Stimulated activated naive CD8-positive, alpha-beta T cell treated with anti-CD3 and anti-CD28 coated beads, Interleukin-15, amount 100 ng/mL, for 72 hours (primary cell): Measurements from ENCODE around the gene NPPC.
A peak's percentile ranks its signal among the peaks of the same experiment; 100 is the strongest.
"Not testable (repeated sequence)": the region's sequence is repeated elsewhere in the genome, so short reads cannot be mapped to it uniquely, and the experiment has no call there.

Experiments
- ATAC-seq: fragments of 150-1000 bp; cut with Tn5 transposase; 2 replicates; pipeline ENCODE4 v1.10.0; 2021; ENCODE audit warnings: mild to moderate bottlenecking, moderate library complexity
- DNase-seq, 2 donors: peaks; one replicate each; pipeline ENCODE4 v3.0.0; 2021 to 2022
- H3K27ac Mint-ChIP-seq, 2 donors: one replicate each; pipeline ENCODE4 v1.8.0; 2022; ENCODE audit warnings: mild to moderate bottlenecking in 2 of 2, mixed read lengths in 2 of 2, moderate library complexity in 2 of 2
- H3K27me3 Mint-ChIP-seq: one replicate; pipeline ENCODE4 v1.8.0; 2022; ENCODE audit warnings: mixed read lengths
- H3K4me1 Mint-ChIP-seq: one replicate; pipeline ENCODE4 v1.8.0; 2022; ENCODE audit warnings: mild to moderate bottlenecking, mixed read lengths
- H3K4me3 Mint-ChIP-seq, 2 donors: one replicate each; pipeline ENCODE4 v1.8.0; 2022; ENCODE audit warnings: mild to moderate bottlenecking in 2 of 2, mixed read lengths in 2 of 2, moderate library complexity in 1 of 2
- H3K9me3 Mint-ChIP-seq, 2 donors: one replicate each; pipeline ENCODE4 v1.8.0; 2022; ENCODE audit warnings: mixed read lengths in 2 of 2

NPPC gene

GRCh38 chr2:231917280-231918066, 8.7 kb downstream of the NPPC start:
- ATAC-seq, result no peak

GRCh38 chr2:231914077-231914690, 12.0 kb downstream of the NPPC start:
- Mint-ChIP-seq H3K27ac (peak overlapping the region in 1 of 2 donors; percentile 59), H3K4me3 (no peak overlapping the region), H3K9me3 (no peaks in the 10 kb centered on the region), H3K27me3 (no peaks in the 10 kb centered on the region), H3K4me1 (peaks cover 18% of the 10 kb centered on the region)
- DNase-seq (no peak), ATAC-seq (no peak)

More at GRCh38 chr2:231917280-231918066, 8.7 kb downstream of the NPPC start:
- Mint-ChIP-seq H3K27ac (no peak overlapping the region), H3K4me1 (no peaks in the 10 kb centered on the region), H3K27me3 (peaks cover 5% of the 10 kb centered on the region), H3K9me3 (no peaks in the 10 kb centered on the region), H3K4me3 (no peak overlapping the region)
- DNase-seq, result no peak

GRCh38 chr2:231911381-231911780, 14.8 kb downstream of the NPPC start:
- no peak overlapping the region for H3K4me3 Mint-ChIP-seq
- ATAC-seq (no peak), DNase-seq (no peak)
- H3K27ac Mint-ChIP-seq, result no peak overlapping the region
- H3K27me3 Mint-ChIP-seq, result no peaks in the 10 kb centered on the region
- peaks cover 18% of the 10 kb centered on the region for H3K4me1 Mint-ChIP-seq
- H3K9me3 Mint-ChIP-seq, result no peaks in the 10 kb centered on the region

- H3K9me3 Mint-ChIP-seq, result no peaks in the 10 kb centered on the region
- H3K27ac Mint-ChIP-seq, result peak overlapping the region in 1 of 2 donors; percentile 75
- DNase-seq (no peak), ATAC-seq (no peak)
- no peak overlapping the region for H3K4me3 Mint-ChIP-seq
- H3K4me1 Mint-ChIP-seq, result peaks cover 18% of the 10 kb centered on the region
- H3K27me3 Mint-ChIP-seq, result no peaks in the 10 kb centered on the region
Observed at GRCh38 chr2:231910771-231911170, 15.4 kb downstream of the NPPC start.

GRCh38 chr2:231910161-231910560, 16.0 kb downstream of the NPPC start:
- not testable (repeated sequence) for ATAC-seq, H3K27me3 Mint-ChIP-seq, H3K4me3 Mint-ChIP-seq, DNase-seq, H3K9me3 Mint-ChIP-seq
- H3K27ac Mint-ChIP-seq, result peak overlapping the region in 1 of 2 donors; percentile 65
- peaks cover 18% of the 10 kb centered on the region for H3K4me1 Mint-ChIP-seq

- peaks cover 18% of the 10 kb centered on the region for H3K4me1 Mint-ChIP-seq
- no peaks in the 10 kb centered on the region for H3K27me3 Mint-ChIP-seq
- ATAC-seq, result peak; percentile 51
- H3K27ac Mint-ChIP-seq, result peak overlapping the region; percentile 14 to 85
- no peaks in the 10 kb centered on the region for H3K9me3 Mint-ChIP-seq
- no peak for DNase-seq
- H3K4me3 Mint-ChIP-seq, result no peak overlapping the region
Observed at GRCh38 chr2:231909631-231910030, 16.6 kb downstream of the NPPC start.

GRCh38 chr2:231908584-231908983, 17.6 kb downstream of the NPPC start:
- H3K4me3 Mint-ChIP-seq, result no peak overlapping the region
- H3K9me3 Mint-ChIP-seq, result no peaks in the 10 kb centered on the region
- H3K27ac Mint-ChIP-seq, result no peak overlapping the region
- H3K4me1 Mint-ChIP-seq, result peaks cover 18% of the 10 kb centered on the region
- H3K27me3 Mint-ChIP-seq, result no peaks in the 10 kb centered on the region
- no peak for ATAC-seq
- no peak for DNase-seq

GRCh38 chr2:231907765-231908164, 18.4 kb downstream of the NPPC start:
- no peaks in the 10 kb centered on the region for H3K9me3 Mint-ChIP-seq
- H3K27me3 Mint-ChIP-seq, result peaks cover 1% of the 10 kb centered on the region
- H3K27ac Mint-ChIP-seq, result no peak overlapping the region
- no peak overlapping the region for H3K4me3 Mint-ChIP-seq
- peaks cover 18% of the 10 kb centered on the region for H3K4me1 Mint-ChIP-seq
- DNase-seq (no peak), ATAC-seq (no peak)

- H3K27me3 Mint-ChIP-seq, result peaks cover 15% of the 10 kb centered on the region
- DNase-seq, result no peak
- no peak overlapping the region for H3K27ac Mint-ChIP-seq
- peaks cover 11% of the 10 kb centered on the region for H3K4me1 Mint-ChIP-seq
- ATAC-seq, result no peak
- H3K4me3 Mint-ChIP-seq, result no peak overlapping the region
- H3K9me3 Mint-ChIP-seq, result no peaks in the 10 kb centered on the region
Observed at GRCh38 chr2:231905026-231905425, 21.2 kb downstream of the NPPC start.

GRCh38 chr2:231904161-231904611, 22.0 kb downstream of the NPPC start:
- H3K9me3 Mint-ChIP-seq, result no peaks in the 10 kb centered on the region
- no peak for DNase-seq
- ATAC-seq, result no peak
- peaks cover 15% of the 10 kb centered on the region for H3K27me3 Mint-ChIP-seq
- peaks cover 4% of the 10 kb centered on the region for H3K4me1 Mint-ChIP-seq
- no peak overlapping the region for H3K27ac Mint-ChIP-seq
- H3K4me3 Mint-ChIP-seq, result no peak overlapping the region

GRCh38 chr2:231902598-231902997, 23.6 kb downstream of the NPPC start:
- no peak for ATAC-seq
- H3K27me3 Mint-ChIP-seq, result peaks cover 15% of the 10 kb centered on the region
- no peak overlapping the region for H3K27ac Mint-ChIP-seq
- peaks cover 4% of the 10 kb centered on the region for H3K4me1 Mint-ChIP-seq
- H3K4me3 Mint-ChIP-seq, result no peak overlapping the region
- no peak for DNase-seq
- H3K9me3 Mint-ChIP-seq, result no peaks in the 10 kb centered on the region

- H3K4me3 Mint-ChIP-seq, result no peak overlapping the region
- no peak overlapping the region for H3K27ac Mint-ChIP-seq
- H3K27me3 Mint-ChIP-seq, result peaks cover 15% of the 10 kb centered on the region
- DNase-seq, result no peak
- ATAC-seq, result no peak
- H3K9me3 Mint-ChIP-seq, result no peaks in the 10 kb centered on the region
- peaks cover 4% of the 10 kb centered on the region for H3K4me1 Mint-ChIP-seq
Observed at GRCh38 chr2:231900972-231901371, 25.2 kb downstream of the NPPC start.

- ATAC-seq, result peak; percentile 74
- H3K4me1 Mint-ChIP-seq, result peaks cover 4% of the 10 kb centered on the region
- H3K27ac Mint-ChIP-seq, result peak overlapping the region in 1 of 2 donors; percentile 13
- peaks cover 15% of the 10 kb centered on the region for H3K27me3 Mint-ChIP-seq
- H3K4me3 Mint-ChIP-seq, result no peak overlapping the region
- H3K9me3 Mint-ChIP-seq, result no peaks in the 10 kb centered on the region
- peak; percentile 63 to 65 for DNase-seq
Observed at GRCh38 chr2:231900486-231900942, 25.7 kb downstream of the NPPC start.

- ATAC-seq (no peak), DNase-seq (no peak)
- Mint-ChIP-seq H3K4me1 (no peaks in the 10 kb centered on the region), H3K27ac (no peak overlapping the region), H3K4me3 (no peak overlapping the region), H3K9me3 (no peaks in the 10 kb centered on the region), H3K27me3 (no peaks in the 10 kb centered on the region)
Observed at GRCh38 chr2:231894566-231895380, 31.4 kb downstream of the NPPC start.

GRCh38 chr2:231891514-231891905, 34.7 kb downstream of the NPPC start:
- Mint-ChIP-seq H3K27me3 (peaks cover 11% of the 10 kb centered on the region), H3K4me3 (no peak overlapping the region), H3K4me1 (no peaks in the 10 kb centered on the region), H3K9me3 (peaks cover 2 to 3% of the 10 kb centered on the region in 2 donors), H3K27ac (no peak overlapping the region)
- DNase-seq (no peak), ATAC-seq (no peak)
